CD8-positive, alpha-beta memory T cell (primary cell): Measurements from ENCODE around the gene VCL. TPM values are rescaled to one million over a fixed set of nuclear protein-coding genes. Genes with fewer than 3 reads are reported as not detected.
A peak's percentile ranks its signal among the peaks of the same experiment; 100 is the strongest.

Source experiments
- CTCF ChIA-PET: fragments of 350-600 bp; sonication (Branson Sonifier 250); formaldehyde crosslinking; loops from one replicate; lab custom pipeline; 2021; ENCODE audit warnings: antibody characterized with exemption; lab: Charles Lee
- POLR2A ChIA-PET: fragments of 350-600 bp; sonication (Branson Sonifier 250); formaldehyde crosslinking; loops from one replicate; lab custom pipeline; 2021; ENCODE audit warnings: antibody characterized with exemption; lab: Charles Lee
- DNase-seq, 5 donors: peaks; one replicate each; pipeline versions ENCODE4 v3.0.0 to v3.0.0-alpha.2; 2020 to 2022; ENCODE audit warnings: mixed read lengths in 1 of 5
- H3K27ac ChIP-seq: one replicate; pipeline ENCODE4 v1.7.0; 2013; ENCODE audit warnings: low read depth, mild to moderate bottlenecking, low read length, moderate library complexity
- H3K27me3 ChIP-seq: 2 replicates; pipeline ENCODE4 v1.7.0; 2013; ENCODE audit warnings: low read length, mild to moderate bottlenecking; ENCODE audit not compliant: insufficient read depth, poor library complexity, severe bottlenecking
- H3K36me3 ChIP-seq: 2 replicates; pipeline ENCODE4 v1.7.0; 2013; ENCODE audit warnings: mild to moderate bottlenecking, low read length, moderate library complexity; ENCODE audit not compliant: insufficient read depth
- H3K4me1 ChIP-seq: 2 replicates; pipeline ENCODE4 v1.7.0; 2013; ENCODE audit warnings: mild to moderate bottlenecking, low read length, moderate library complexity; ENCODE audit not compliant: insufficient read depth
- H3K4me3 ChIP-seq: 2 replicates; pipeline ENCODE4 v1.7.0; 2013; ENCODE audit warnings: mild to moderate bottlenecking, low read length
- H3K9me3 ChIP-seq: 2 replicates; pipeline ENCODE4 v1.7.0; 2013; ENCODE audit warnings: mild to moderate bottlenecking, low read length
- H3K27ac Mint-ChIP-seq, 8 donors: one replicate each; pipeline ENCODE4 v1.8.0; 2020 to 2021; ENCODE audit warnings: mixed read lengths in 8 of 8, mild to moderate bottlenecking in 6 of 8, inconsistent platforms in 3 of 8, moderate library complexity in 3 of 8
- H3K27me3 Mint-ChIP-seq, 2 donors: one replicate each; pipeline ENCODE4 v1.8.0; 2020 to 2021; ENCODE audit warnings: mixed read lengths in 2 of 2, mild to moderate bottlenecking in 1 of 2, moderate library complexity in 1 of 2
- H3K36me3 Mint-ChIP-seq, 3 donors: one replicate each; pipeline ENCODE4 v1.8.0; 2020 to 2021; ENCODE audit warnings: mixed read lengths in 3 of 3, inconsistent platforms in 1 of 3, mild to moderate bottlenecking in 1 of 3
- H3K4me1 Mint-ChIP-seq, 3 donors: one replicate each; pipeline ENCODE4 v1.8.0; 2020 to 2021; ENCODE audit warnings: mixed read lengths in 3 of 3, inconsistent platforms in 1 of 3, mild to moderate bottlenecking in 1 of 3
- H3K4me3 Mint-ChIP-seq, 7 donors: one replicate each; pipeline ENCODE4 v1.8.0; 2020 to 2021; ENCODE audit warnings: mixed read lengths in 7 of 7, mild to moderate bottlenecking in 6 of 7, moderate library complexity in 4 of 7, inconsistent platforms in 2 of 7
- H3K9me3 Mint-ChIP-seq, 5 donors: one replicate each; pipeline ENCODE4 v1.8.0; 2020 to 2022; ENCODE audit warnings: mixed read lengths in 5 of 5, mild to moderate bottlenecking in 3 of 5, moderate library complexity in 2 of 5, inconsistent platforms in 1 of 5
- polyA plus RNA-seq: library from polyadenylated mRNA; unstranded; fragments of 300-500 nt; fragmentation: Illumina TruSeq; gene quantifications from one replicate; pipeline ENCODE4 v1.2.3, GENCODE V29; 2021
- total RNA-seq, 2 experiments: library from RNA; stranded (reverse); gene quantifications; one replicate each; pipeline ENCODE4 v1.2.3, GENCODE V29; 2021

VCL gene
- total and polyA plus RNA-seq, 3 experiments from 2014 or later: 30.6 to 43.7 (median 31.2) TPM

GRCh38 chr10:74079936-74080590, 82.1 kb downstream of the VCL start:
- H3K27me3 Mint-ChIP-seq: no peaks in the 10 kb centered on the region

GRCh38 chr10:74081192-74081803, 83.4 kb downstream of the VCL start:
- POLR2A ChIA-PET: interaction anchor here (0.6 kb wide), 1 partner anchor 46 kb away, joined by 9 read pairs; no protein-coding TSS in a partner anchor
- DNase-seq: peak in 4 of 5 donors; percentile 10 to 53 (median 26)
- no peaks in the 10 kb centered on the region for H3K9me3 Mint-ChIP-seq
- H3K27ac ChIP-seq: no peak overlapping the region
- no peaks in the 10 kb centered on the region for H3K27me3 Mint-ChIP-seq
- H3K36me3 Mint-ChIP-seq: peaks cover 0 to 24% (median 10%) of the 10 kb centered on the region in 3 donors
- H3K27me3 ChIP-seq: no peaks in the 10 kb centered on the region
- peaks cover 10% of the 10 kb centered on the region for H3K36me3 ChIP-seq
- H3K4me1 Mint-ChIP-seq: peaks cover 34 to 47% (median 39%) of the 10 kb centered on the region in 3 donors
- H3K4me3 Mint-ChIP-seq: no peak overlapping the region
- H3K4me3 ChIP-seq: no peak overlapping the region
- no peaks in the 10 kb centered on the region for H3K9me3 ChIP-seq
- H3K27ac Mint-ChIP-seq: peak overlapping the region in 4 of 8 donors; percentile 8 to 74 (median 21)
- peaks cover 12% of the 10 kb centered on the region for H3K4me1 ChIP-seq
- CTCF ChIA-PET: interaction anchor here (0.6 to 4.8 kb wide), 17 partner anchors 9 to 234 kb away, joined by 3 to 38 read pairs (median 5); partner anchors contain the start of genes ADK and AP3M1

More at GRCh38 chr10:74079936-74080590, 82.1 kb downstream of the VCL start:
- peak overlapping the region in 4 of 8 donors; percentile 2 to 72 (median 10) for H3K27ac Mint-ChIP-seq
- CTCF ChIA-PET: interaction anchor here (2.1 to 4.8 kb wide), 4 partner anchors 10 to 200 kb away, joined by 12 to 38 read pairs (median 18); no protein-coding TSS in a partner anchor
- Histone ChIP-seq H3K36me3 (peaks cover 14% of the 10 kb centered on the region), H3K4me1 (peaks cover 12% of the 10 kb centered on the region), H3K4me3 (no peak overlapping the region), H3K9me3 (no peaks in the 10 kb centered on the region), H3K27ac (no peak overlapping the region), H3K27me3 (no peaks in the 10 kb centered on the region)
- POLR2A ChIA-PET: interaction anchor here (0.6 kb wide), 1 partner anchor 48 kb away, joined by 9 read pairs; no protein-coding TSS in a partner anchor
- H3K4me3 Mint-ChIP-seq: no peak overlapping the region
- H3K36me3 Mint-ChIP-seq: peaks cover 0 to 28% (median 14%) of the 10 kb centered on the region in 3 donors
- DNase-seq: no peak
- peaks cover 34 to 49% (median 38%) of the 10 kb centered on the region in 3 donors for H3K4me1 Mint-ChIP-seq
- H3K9me3 Mint-ChIP-seq: no peaks in the 10 kb centered on the region

- no peak overlapping the region for H3K27ac ChIP-seq
- peaks cover 12% of the 10 kb centered on the region for H3K4me1 ChIP-seq
- Mint-ChIP-seq H3K4me1 (peaks cover 33 to 46% (median 39%) of the 10 kb centered on the region in 3 donors), H3K36me3 (peaks cover 0 to 31% (median 9%) of the 10 kb centered on the region in 3 donors), H3K9me3 (no peaks in the 10 kb centered on the region), H3K27me3 (no peaks in the 10 kb centered on the region), H3K27ac (no peak overlapping the region), H3K4me3 (no peak overlapping the region)
- H3K27me3 ChIP-seq: no peaks in the 10 kb centered on the region
- H3K36me3 ChIP-seq: peaks cover 10% of the 10 kb centered on the region
- POLR2A ChIA-PET: no interaction called here
- DNase-seq: no peak
- CTCF ChIA-PET: interaction anchor here (0.6 to 4.8 kb wide), 16 partner anchors 8 to 235 kb away, joined by 3 to 38 read pairs (median 5); partner anchors contain the start of genes ADK and AP3M1
- no peaks in the 10 kb centered on the region for H3K9me3 ChIP-seq
- H3K4me3 ChIP-seq: no peak overlapping the region
These were observed 84.2 kb downstream of the VCL start for GRCh38 chr10:74081941-74082718.

- Mint-ChIP-seq H3K4me3 (no peak overlapping the region), H3K4me1 (peaks cover 23 to 34% (median 31%) of the 10 kb centered on the region in 3 donors), H3K36me3 (peaks cover 0 to 34% (median 9%) of the 10 kb centered on the region in 3 donors), H3K27ac (no peak overlapping the region), H3K27me3 (no peaks in the 10 kb centered on the region), H3K9me3 (no peaks in the 10 kb centered on the region)
- DNase-seq: no peak
- CTCF ChIA-PET: interaction anchor here (1.2 kb wide), 1 partner anchor 10 kb away, joined by 4 read pairs; no protein-coding TSS in a partner anchor
- Histone ChIP-seq H3K4me1 (peaks cover 9% of the 10 kb centered on the region), H3K9me3 (no peaks in the 10 kb centered on the region), H3K27ac (no peak overlapping the region), H3K4me3 (no peak overlapping the region), H3K36me3 (peaks cover 10% of the 10 kb centered on the region), H3K27me3 (no peaks in the 10 kb centered on the region)
- POLR2A ChIA-PET: no interaction called here
These were observed 85.4 kb downstream of the VCL start for GRCh38 chr10:74083304-74083703.

- Histone ChIP-seq H3K4me3 (no peak overlapping the region), H3K27ac (no peak overlapping the region), H3K9me3 (no peaks in the 10 kb centered on the region), H3K27me3 (no peaks in the 10 kb centered on the region), H3K4me1 (peaks cover under 1% of the 10 kb centered on the region), H3K36me3 (peaks cover 10% of the 10 kb centered on the region)
- H3K27me3 Mint-ChIP-seq: no peaks in the 10 kb centered on the region
- H3K9me3 Mint-ChIP-seq: no peaks in the 10 kb centered on the region
- no peak overlapping the region for H3K4me3 Mint-ChIP-seq
- CTCF ChIA-PET: no interaction called here
- peaks cover 10 to 19% (median 14%) of the 10 kb centered on the region in 3 donors for H3K4me1 Mint-ChIP-seq
- H3K27ac Mint-ChIP-seq: peak overlapping the region in 4 of 8 donors; percentile 34 to 71 (median 53)
- POLR2A ChIA-PET: no interaction called here
- H3K36me3 Mint-ChIP-seq: peaks cover 5 to 50% (median 16%) of the 10 kb centered on the region in 3 donors
- DNase-seq: no peak
These were observed 87.0 kb downstream of the VCL start for GRCh38 chr10:74084955-74085354.

- ChIA-PET CTCF (no interaction called here), POLR2A (no interaction called here)
- no peaks in the 10 kb centered on the region for H3K4me1 ChIP-seq
- DNase-seq: no peak
- no peaks in the 10 kb centered on the region for H3K9me3 ChIP-seq
- Mint-ChIP-seq H3K36me3 (peaks cover 8 to 62% (median 25%) of the 10 kb centered on the region in 3 donors), H3K27me3 (no peaks in the 10 kb centered on the region), H3K4me1 (peaks cover 4 to 7% (median 4%) of the 10 kb centered on the region in 3 donors), H3K4me3 (no peak overlapping the region), H3K9me3 (no peaks in the 10 kb centered on the region), H3K27ac (peak overlapping the region in 2 of 8 donors; percentile 12 to 38)
- H3K27ac ChIP-seq: no peak overlapping the region
- H3K36me3 ChIP-seq: peaks cover 15% of the 10 kb centered on the region
- H3K4me3 ChIP-seq: no peak overlapping the region
- H3K27me3 ChIP-seq: no peaks in the 10 kb centered on the region
These were observed 88.4 kb downstream of the VCL start for GRCh38 chr10:74086317-74086716.

- DNase-seq: no peak
- peaks cover 8 to 58% (median 20%) of the 10 kb centered on the region in 3 donors for H3K36me3 Mint-ChIP-seq
- Histone ChIP-seq H3K27ac (no peak overlapping the region), H3K9me3 (no peaks in the 10 kb centered on the region), H3K4me1 (no peaks in the 10 kb centered on the region), H3K4me3 (no peak overlapping the region), H3K27me3 (no peaks in the 10 kb centered on the region), H3K36me3 (peaks cover 5% of the 10 kb centered on the region)
- peaks cover 3 to 5% (median 3%) of the 10 kb centered on the region in 3 donors for H3K4me1 Mint-ChIP-seq
- peak overlapping the region in 1 of 8 donors; percentile 58 for H3K27ac Mint-ChIP-seq
- H3K27me3 Mint-ChIP-seq: no peaks in the 10 kb centered on the region
- CTCF ChIA-PET: interaction anchor here (2.5 kb wide), 1 partner anchor 8 kb away, joined by 12 read pairs; no protein-coding TSS in a partner anchor
- POLR2A ChIA-PET: no interaction called here
- H3K4me3 Mint-ChIP-seq: no peak overlapping the region
- no peaks in the 10 kb centered on the region for H3K9me3 Mint-ChIP-seq
These were observed 90.8 kb downstream of the VCL start for GRCh38 chr10:74088722-74089121.
